ENCODE data around the gene CDC42BPA.

CDC42BPA gene

DNA sequence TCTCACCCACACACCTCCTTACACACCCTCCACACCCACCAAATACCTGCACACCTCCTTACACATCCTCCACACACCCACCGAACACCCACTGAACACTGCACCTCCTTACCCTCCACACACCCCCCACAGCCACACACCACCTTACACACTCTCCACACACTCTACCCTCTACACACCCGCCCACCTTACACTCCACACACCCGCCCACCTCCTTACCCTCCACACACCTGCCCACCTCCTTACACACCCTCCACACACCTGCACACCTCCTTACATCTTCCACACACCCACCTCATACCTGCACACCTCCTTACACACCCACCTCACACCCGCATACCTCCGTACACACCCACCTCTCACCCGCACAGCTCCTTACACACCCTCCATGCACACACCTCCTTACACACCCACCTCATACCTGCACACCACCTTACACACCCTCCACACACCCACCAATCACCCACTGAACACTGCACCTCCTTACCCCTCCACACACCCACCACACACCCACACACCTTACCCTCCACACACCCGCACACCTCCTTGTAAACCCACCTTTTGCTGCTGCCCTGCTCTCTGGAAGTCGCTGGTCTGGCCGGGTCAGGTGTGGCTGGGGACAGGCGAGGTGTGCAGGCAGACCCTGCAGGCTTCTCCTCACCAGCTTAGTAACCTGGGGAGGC lies 339.7 kb downstream of the CDC42BPA start:
- DNase-seq (ENCODE audit: low read depth): no peak

- DNase-seq (ENCODE audit: low read depth): no peak
These were observed 340.5 kb downstream of the CDC42BPA start for GRCh38 chr1:226977643-226978431.

DNA sequence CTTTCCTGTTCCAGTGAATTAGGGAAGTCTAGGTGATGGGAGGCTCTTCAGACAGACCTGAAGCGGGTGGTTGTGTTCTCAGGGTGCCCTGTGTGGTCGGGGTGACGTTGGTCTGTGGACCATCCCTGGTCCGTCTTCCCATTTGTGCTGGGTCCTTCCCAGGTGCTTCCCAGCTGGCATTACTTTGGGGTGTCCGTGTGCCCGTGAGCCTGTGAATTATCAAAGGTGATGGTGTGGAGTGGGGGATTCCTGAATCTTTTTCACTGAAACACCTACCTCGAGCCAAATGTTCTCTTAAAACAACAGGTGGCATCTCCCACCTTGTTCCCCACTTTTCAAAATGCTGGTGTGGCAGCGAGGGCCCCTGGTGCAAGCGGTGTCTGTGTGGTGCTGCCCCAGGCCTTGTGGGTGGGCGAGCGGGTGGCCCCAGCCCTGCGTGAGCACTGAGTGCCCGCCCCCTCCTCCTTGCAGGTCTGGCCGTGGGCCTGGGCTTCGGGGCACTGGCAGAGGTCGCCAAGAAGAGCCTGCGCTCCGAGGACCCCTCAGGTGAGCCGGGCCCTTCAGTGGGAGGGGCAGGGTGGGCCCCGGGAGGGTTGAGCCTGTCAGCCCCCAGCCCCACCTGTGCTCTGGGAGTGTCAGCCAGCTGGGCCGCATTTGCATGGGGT lies 341.2 kb downstream of the CDC42BPA start:
- no peak for DNase-seq (ENCODE audit: low read depth)

DNA sequence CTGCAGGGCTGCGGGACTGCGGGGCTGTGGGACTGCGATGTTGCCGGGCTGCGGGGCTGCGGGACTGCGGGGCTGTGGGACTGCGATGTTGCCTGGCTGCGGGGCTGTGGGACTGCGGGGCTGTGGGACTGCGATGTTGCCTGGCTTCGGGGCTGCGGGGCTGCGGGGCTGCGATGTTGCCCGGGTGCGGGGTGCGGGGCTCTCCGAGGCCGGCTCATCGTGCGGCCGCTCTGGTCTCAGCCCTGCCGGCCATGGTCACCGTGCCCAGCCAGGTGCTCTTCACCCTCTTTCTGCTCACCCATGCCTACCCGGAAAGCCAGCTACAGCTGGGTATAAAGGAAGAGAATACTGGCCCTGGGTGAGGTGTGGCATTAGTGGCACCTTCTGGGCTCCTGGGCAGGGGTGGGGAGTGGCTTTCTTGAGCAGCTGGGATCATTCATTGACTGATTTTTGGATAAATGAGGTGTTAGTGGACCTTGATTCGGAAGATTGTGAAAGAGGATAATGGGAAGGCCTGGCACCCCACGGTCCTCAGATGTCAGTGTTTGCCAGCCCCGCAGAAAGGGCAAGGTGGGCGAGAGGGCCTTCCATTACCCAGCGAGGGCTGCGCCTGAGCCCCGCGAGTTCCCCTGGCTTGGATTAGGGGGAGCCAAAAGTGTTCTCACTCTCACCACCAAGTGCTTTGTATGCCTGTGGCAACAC lies 341.9 kb downstream of the CDC42BPA start:
- DNase-seq (ENCODE audit: low read depth): no peak

- DNase-seq (ENCODE audit: low read depth): no peak
These were observed 342.7 kb downstream of the CDC42BPA start for GRCh38 chr1:226975259-226976250.

GRCh38 chr1:226974544-226975258 lies 343.6 kb downstream of the CDC42BPA start:
- DNase-seq (ENCODE audit: low read depth): no peak

DNA sequence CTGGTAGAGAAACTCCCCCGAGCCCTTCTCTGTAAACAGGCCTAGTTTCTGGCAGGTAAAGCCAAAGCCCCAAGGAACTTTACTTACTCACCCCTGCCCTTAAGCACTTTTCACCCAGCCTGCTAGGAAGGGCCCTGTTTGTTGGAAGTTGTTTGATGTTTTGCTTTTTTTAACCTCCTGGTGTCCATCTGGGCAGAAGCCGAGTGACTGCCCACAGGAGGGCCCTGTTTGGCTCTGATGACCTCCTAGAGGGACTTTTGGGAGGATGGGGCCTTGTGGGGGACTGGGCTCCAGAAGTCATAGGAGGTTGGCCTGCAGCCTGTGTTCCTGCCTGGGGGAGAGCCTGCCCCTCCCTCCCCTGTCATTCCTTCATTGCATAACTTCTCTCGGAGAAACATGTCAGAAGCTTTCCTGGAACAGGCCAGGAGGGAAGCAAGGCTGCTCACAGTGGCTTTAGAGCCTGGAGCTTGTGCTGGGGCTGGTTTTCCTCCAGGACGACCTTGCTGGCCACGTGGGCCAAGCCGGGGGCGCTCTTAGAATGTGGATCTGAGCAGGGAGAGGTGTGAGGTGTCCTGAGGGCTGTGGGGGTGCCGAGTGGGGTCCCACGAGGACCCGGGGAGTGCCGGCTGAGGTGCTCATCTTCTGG lies 344.3 kb downstream of the CDC42BPA start:
- DNase-seq (ENCODE audit: low read depth): no peak

DNA sequence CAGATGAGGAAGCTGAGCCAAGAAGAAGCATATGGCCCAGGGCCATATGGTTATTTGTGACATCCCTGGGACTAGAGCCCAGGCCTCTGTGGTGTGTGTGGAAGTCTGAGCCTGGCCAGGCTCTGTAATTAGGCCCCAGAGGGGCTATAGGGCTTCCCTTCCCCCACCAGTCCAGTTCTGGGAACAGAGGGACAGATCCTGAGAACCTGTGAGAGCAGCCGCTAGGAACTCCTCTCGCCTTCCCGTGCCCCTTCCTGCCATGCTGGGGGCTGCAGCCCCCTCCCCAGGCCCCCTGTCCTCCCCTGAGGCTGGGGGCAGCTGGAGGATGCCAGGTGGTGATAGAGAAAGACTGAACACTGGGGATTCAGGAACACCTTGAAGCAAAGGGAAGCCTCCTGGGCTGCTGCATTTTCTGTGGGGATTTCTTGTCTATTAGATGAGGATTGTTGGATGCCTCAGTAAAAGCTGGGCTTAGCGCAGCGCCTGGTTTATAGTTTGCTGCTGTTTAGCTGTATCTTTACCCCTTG lies 344.9 kb downstream of the CDC42BPA start:
- no peak for DNase-seq (ENCODE audit: low read depth)

DNA sequence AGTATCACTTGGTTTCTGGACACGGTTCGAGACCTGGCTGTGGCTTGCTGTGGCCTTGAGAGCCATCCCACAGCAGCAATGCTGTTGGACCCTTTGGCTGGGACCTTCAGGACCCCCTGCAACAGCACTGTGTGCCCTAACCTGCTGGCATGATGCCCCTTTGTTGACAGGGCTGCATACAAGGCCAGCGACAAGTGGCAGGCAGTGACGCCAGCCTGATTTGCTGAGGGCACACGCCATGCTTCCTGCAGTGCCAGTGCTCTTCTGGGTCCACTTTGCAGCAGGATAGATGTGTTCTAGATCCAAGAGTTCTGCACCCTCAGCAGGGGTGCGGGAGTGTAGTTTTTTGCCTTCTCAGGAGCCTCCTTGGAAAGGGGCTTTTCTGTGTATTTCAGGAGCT lies 345.4 kb downstream of the CDC42BPA start:
- no peak for DNase-seq (ENCODE audit: low read depth)

DNA sequence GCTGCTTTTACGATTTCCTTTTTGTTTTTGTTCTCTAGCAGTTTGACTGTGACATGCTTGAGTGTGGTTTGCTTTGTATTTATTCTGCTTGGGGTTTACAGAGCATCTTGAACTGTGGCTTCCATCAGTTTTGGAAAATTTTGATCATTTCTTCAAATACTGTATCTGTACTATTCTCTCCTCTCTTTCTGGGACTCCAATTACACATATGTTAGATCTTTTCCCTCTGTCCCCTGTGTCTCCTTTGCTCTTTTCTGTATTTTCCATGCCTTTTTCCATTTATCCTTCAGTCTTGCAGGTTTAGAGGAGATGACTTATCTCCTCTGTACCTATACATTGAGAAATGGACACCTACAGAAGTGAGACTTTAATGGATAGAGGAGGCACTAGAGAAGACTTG lies 346.5 kb downstream of the CDC42BPA start:
- no peak for DNase-seq (ENCODE audit: low read depth)

DNA sequence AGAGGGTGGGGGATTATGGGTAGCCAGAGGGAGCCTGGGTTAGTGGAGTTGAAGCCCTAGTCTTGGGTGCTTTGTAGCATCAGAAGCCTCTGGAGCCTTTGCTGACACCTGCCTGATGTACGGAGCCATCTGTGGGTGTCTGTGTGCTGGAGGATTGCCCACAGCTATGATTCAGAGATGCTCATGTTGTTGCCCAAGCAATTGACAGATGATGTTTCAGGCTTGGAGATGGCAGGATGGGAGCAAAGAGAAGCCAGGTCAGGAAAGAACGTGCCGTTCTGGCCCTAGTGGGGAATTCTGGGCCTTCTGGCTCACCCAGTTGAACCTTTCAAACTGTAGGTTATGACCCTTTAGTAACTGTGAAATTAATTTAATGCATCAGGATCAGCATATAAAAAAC lies 350.6 kb downstream of the CDC42BPA start:
- DNase-seq (ENCODE audit: low read depth): no peak

- no peak for DNase-seq (ENCODE audit: low read depth)
These were observed 351.6 kb downstream of the CDC42BPA start for GRCh38 chr1:226966683-226967082.

DNA sequence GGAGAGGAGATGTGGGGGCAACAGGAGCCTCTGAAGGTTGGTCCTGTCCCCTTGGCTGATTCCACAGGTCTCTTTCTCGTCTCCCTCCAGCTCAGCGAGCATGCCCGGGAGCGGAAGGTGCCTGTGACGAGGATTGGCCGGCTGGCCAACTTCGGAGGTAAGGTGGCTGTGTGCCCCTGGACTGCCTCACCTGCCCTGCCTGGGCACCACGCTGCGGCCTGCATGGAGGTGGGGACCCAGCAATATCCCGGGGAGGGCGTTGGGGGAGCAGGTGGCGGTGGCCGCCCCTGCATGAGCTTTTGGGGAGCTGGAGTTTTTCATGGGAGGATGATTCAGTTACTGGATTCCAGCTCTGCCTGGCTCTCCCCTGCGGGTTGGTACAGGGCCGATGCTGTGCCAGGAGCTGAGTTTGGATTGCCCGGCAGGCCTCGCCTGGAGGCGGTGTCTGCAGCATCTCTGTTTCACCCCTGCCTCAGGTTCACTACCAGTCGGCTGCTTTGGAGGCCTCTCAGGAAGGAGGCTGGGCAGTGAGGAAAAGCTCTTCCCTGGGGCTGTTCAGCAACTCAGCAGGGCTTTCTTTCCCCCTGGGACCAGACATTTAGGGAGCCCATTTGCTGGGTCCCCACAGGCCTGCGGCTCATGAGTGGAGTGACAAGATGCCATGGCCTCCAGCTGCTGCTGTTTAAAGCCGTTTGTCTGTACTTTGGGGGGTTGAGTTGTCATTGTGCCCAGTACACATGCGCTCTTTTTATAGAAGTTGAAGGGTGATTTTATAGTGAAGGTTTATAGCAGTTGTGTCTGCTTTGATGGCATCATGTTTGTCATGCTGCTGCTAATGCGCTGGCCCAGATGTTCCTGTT lies 352.5 kb downstream of the CDC42BPA start:
- DNase-seq (ENCODE audit: low read depth): no peak

DNA sequence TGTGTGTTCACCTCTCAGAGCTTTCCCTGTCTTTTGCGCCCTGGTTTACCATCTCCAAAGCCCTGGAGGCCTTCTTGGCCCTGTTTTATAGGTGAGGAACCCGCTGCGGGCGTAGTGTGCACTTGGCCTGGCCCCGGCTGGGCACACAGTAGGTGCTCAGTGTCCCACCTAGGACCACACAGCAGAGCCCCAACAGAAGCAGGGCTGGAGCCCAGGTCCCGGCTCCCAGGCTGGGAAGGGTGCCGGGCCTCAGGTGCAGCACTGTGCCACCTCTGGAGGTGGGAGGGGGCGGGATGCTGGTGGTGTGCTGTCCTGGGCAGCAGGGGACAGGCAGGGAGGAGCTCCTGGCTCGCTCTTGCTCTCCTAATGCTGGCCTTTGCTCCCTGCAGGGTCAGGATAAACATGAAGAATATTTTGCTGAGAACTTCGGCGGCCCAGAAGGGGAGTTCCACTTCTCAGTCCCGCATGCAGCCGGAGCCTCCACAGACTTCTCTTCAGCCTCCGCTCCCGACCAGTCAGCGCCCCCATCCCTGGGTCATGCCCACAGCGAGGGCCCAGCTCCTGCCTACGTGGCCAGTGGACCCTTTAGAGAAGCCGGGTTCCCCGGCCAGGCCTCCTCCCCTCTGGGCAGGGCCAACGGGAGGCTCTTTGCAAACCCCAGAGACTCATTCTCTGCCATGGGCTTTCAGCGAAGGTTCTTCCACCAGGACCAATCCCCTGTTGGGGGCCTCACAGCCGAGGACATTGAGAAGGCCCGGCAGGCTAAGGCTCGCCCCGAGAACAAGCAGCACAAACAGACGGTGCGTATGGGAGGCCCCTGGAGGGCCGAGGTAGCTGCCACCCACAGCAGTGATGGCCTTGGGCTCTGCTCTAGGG lies 353.4 kb downstream of the CDC42BPA start:
- no peak for DNase-seq (ENCODE audit: low read depth)

DNA sequence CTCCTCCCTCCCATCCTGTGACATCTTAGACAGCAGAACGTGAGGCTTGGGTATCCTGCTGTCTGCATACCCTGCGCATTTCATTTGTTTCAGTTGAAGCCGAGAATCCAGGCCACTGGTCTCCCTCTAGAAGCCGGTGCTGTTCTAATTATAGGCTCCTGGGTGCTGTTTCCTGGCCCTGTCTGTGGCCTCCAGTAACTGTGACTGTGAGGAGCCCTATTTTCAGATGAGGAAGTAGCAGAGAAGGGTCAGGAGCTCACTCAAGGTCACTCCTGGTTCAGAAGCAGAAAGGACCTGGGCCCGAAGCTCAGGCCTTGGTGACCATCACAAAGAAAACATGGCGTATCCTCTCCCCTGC lies 354.2 kb downstream of the CDC42BPA start:
- DNase-seq (ENCODE audit: low read depth): no peak

DNA sequence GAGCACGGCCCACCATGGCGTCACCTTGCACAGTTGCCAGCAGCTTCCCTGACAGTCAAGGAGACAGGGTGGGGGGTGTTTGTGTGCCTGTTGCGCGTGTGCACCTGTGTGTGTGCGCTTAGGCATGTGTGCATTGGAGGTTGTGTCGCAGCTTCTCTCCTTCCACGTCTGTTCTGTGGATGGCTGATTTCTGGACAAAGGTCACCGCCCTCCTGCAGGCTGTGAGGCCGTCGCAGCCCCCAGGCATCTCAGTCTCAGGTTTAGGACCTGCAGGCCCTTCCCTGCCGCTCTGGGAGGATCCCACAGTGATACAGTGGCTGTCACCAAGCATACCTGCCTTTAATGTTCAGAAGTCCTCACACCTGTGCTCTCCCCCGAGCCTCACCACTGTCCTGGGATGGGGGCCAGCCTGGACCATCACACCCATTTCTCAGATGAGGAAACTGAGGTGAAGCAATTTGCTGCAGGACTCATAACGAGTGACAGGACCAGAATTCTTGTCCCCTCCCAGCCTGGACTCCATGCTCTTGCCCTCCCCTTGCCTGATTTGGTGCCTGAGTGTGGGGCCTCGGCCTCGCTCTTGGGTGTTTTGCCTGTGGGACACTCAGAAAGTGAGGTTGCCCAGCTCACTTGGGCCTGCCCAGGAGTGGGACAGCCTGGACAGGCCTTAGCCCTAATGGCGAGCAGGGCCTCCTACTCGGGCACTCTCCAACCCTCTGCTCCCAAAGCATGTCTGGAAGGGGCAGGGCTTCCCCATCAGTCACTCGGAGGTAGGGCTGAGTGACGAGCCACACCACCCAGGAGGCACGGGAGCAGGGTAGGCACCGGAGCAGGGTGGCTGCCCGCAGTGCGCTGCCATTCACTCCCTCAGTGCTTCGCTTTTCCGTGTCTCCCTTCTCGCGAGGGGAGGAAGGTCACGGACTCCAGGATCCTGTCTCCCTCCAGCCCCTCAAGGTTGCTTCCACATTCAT lies 355.6 kb downstream of the CDC42BPA start:
- no peak for DNase-seq (ENCODE audit: low read depth)
